H9 (cell line): Measurements from ENCODE around the gene VDAC2. TPM values are rescaled to one million over a fixed set of nuclear protein-coding genes. Genes with fewer than 3 reads are reported as not detected.
"Not testable (repeated sequence)": the region's sequence is repeated elsewhere in the genome, so short reads cannot be mapped to it uniquely, and the experiment has no call there.

Experiments
- DNase-seq: peaks from one replicate; pipeline ENCODE4 v3.0.0-alpha.2; 2017
- H2AFZ ChIP-seq: one replicate; pipeline ENCODE4 v1.6.1; 2013; ENCODE audit warnings: mild to moderate bottlenecking, low read length, control low read depth, moderate library complexity
- H2AK5ac ChIP-seq: 2 replicates; pipeline ENCODE4 v1.6.1; 2013; ENCODE audit warnings: low read length, control low read depth, mixed read lengths; ENCODE audit not compliant: insufficient read length
- H2BK120ac ChIP-seq: one replicate; pipeline ENCODE4 v1.6.1; 2013; ENCODE audit warnings: low read depth, mild to moderate bottlenecking, low read length, control low read depth, inconsistent platforms; ENCODE audit not compliant: poor library complexity, severe bottlenecking
- H2BK12ac ChIP-seq: 2 replicates; pipeline ENCODE4 v1.6.1; 2013; ENCODE audit warnings: low read length, control low read depth, mixed read lengths, low read depth; ENCODE audit not compliant: insufficient read length
- H2BK15ac ChIP-seq: 2 replicates; pipeline ENCODE4 v1.6.1; 2013; ENCODE audit warnings: low read depth, low read length, control low read depth
- H2BK20ac ChIP-seq: one replicate; pipeline ENCODE4 v1.6.1; 2013; ENCODE audit warnings: low read depth, mild to moderate bottlenecking, low read length, control low read depth, inconsistent platforms; ENCODE audit not compliant: poor library complexity, severe bottlenecking
- H2BK5ac ChIP-seq: 2 replicates; pipeline ENCODE4 v1.6.1; 2013; ENCODE audit warnings: low read length, control low read depth, mixed read lengths; ENCODE audit not compliant: insufficient read length
- H3K14ac ChIP-seq: 2 replicates; pipeline ENCODE4 v1.6.1; 2013; ENCODE audit warnings: low read length, control low read depth; ENCODE audit not compliant: insufficient read depth
- H3K18ac ChIP-seq: 2 replicates; pipeline ENCODE4 v1.6.1; 2013; ENCODE audit warnings: low read depth, mild to moderate bottlenecking, mixed read lengths, low read length, control low read depth; ENCODE audit not compliant: insufficient read length
- H3K23ac ChIP-seq: 2 replicates; pipeline ENCODE4 v1.6.1; 2013; ENCODE audit warnings: low read length, control low read depth, mixed read lengths, low read depth; ENCODE audit not compliant: insufficient read length
- H3K23me2 ChIP-seq: 2 replicates; pipeline ENCODE4 v1.6.1; 2013; ENCODE audit warnings: low read depth, mild to moderate bottlenecking, mixed read lengths, low read length, control low read depth; ENCODE audit not compliant: insufficient read length, poor library complexity, severe bottlenecking
- H3K27ac ChIP-seq: 2 replicates; pipeline ENCODE4 v1.5.1; 2013; ENCODE audit warnings: low read length, control low read depth, mixed read lengths, low read depth; ENCODE audit not compliant: insufficient read length
- H3K27me3 ChIP-seq: 2 replicates; pipeline ENCODE4 v1.6.1; 2013; ENCODE audit warnings: low read length, control low read depth, inconsistent platforms; ENCODE audit not compliant: insufficient read depth
- H3K4ac ChIP-seq: 2 replicates; pipeline ENCODE4 v1.6.1; 2013; ENCODE audit warnings: low read depth, mild to moderate bottlenecking, control low read depth, inconsistent platforms, low read length, moderate library complexity
- H3K4me1 ChIP-seq: 2 replicates; pipeline ENCODE4 v1.6.1; 2013; ENCODE audit warnings: low read length, control low read depth, inconsistent platforms; ENCODE audit not compliant: insufficient read depth
- H3K4me2 ChIP-seq: 2 replicates; pipeline ENCODE4 v1.6.1; 2013; ENCODE audit warnings: low read length, control low read depth, mixed read lengths; ENCODE audit not compliant: insufficient read length, insufficient read depth
- H3K56ac ChIP-seq: 2 replicates; pipeline ENCODE4 v1.6.1; 2013; ENCODE audit warnings: low read depth, mild to moderate bottlenecking, mixed read lengths, low read length, control low read depth; ENCODE audit not compliant: insufficient read length
- H3K79me1 ChIP-seq: 2 replicates; pipeline ENCODE4 v1.6.1; 2013; ENCODE audit warnings: low read depth, mild to moderate bottlenecking, moderate library complexity, low read length, control low read depth, inconsistent platforms; ENCODE audit not compliant: insufficient read depth, poor library complexity, severe bottlenecking
- H3K79me2 ChIP-seq: 2 replicates; pipeline ENCODE4 v1.6.1; 2013; ENCODE audit warnings: low read length, control low read depth, inconsistent platforms; ENCODE audit not compliant: insufficient read depth
- H3K9ac ChIP-seq: 2 replicates; pipeline ENCODE4 v1.6.1; 2013; ENCODE audit warnings: low read length, control low read depth, mixed read lengths; ENCODE audit not compliant: insufficient read length; ENCODE audit errors: extremely low read depth
- H3K9me3 ChIP-seq: one replicate; pipeline ENCODE4 v1.6.1; 2013; ENCODE audit warnings: low read depth, low read length, inconsistent platforms; ENCODE audit not compliant: control insufficient read depth
- H3T11ph ChIP-seq: one replicate; pipeline ENCODE4 v1.6.1; 2013; ENCODE audit warnings: mild to moderate bottlenecking, low read length, control low read depth, inconsistent platforms
- H4K20me1 ChIP-seq: one replicate; pipeline ENCODE4 v1.6.1; 2013; ENCODE audit not compliant: control insufficient read depth, insufficient read length, insufficient read depth
- H4K5ac ChIP-seq: 2 replicates; pipeline ENCODE4 v1.6.1; 2013; ENCODE audit warnings: low read depth, mild to moderate bottlenecking, mixed read lengths, low read length, control low read depth; ENCODE audit not compliant: insufficient read length
- H4K8ac ChIP-seq: replicated peaks from 2 replicates; pipeline ENCODE4 v1.6.1; 2013; ENCODE audit warnings: low read length, control low read depth, mixed read lengths, low read depth; ENCODE audit not compliant: insufficient read length
- H4K91ac ChIP-seq: 2 replicates; pipeline ENCODE4 v1.6.1; 2013; ENCODE audit warnings: low read depth, mild to moderate bottlenecking, moderate library complexity, mixed read lengths, low read length, control low read depth; ENCODE audit not compliant: insufficient read length
- H3K27ac Mint-ChIP-seq, 3 experiments: 2 replicates in 2 of 3; 3 replicates in 1 of 3; pipeline ENCODE4 v1.8.0; 2020 to 2021; ENCODE audit warnings: mixed read lengths in 3 of 3, mild to moderate bottlenecking in 1 of 3, moderate library complexity in 1 of 3
- H3K27me3 Mint-ChIP-seq: 2 replicates; pipeline ENCODE4 v1.8.0; 2021; ENCODE audit warnings: low read depth, mild to moderate bottlenecking, moderate library complexity, mixed read lengths
- H3K36me3 Mint-ChIP-seq, 3 experiments: 2 replicates in 2 of 3; 3 replicates in 1 of 3; pipeline ENCODE4 v1.8.0; 2020 to 2021; ENCODE audit warnings: low read depth in 3 of 3, mixed read lengths in 3 of 3; ENCODE audit not compliant: insufficient read depth in 1 of 3
- H3K4me1 Mint-ChIP-seq, 2 experiments: 2 replicates each; pipeline ENCODE4 v1.8.0; 2020; ENCODE audit warnings: mixed read lengths in 2 of 2
- H3K4me3 Mint-ChIP-seq, 2 experiments: 2 replicates in 1 of 2; 3 replicates in 1 of 2; pipeline ENCODE4 v1.8.0; 2020 to 2021; ENCODE audit warnings: mild to moderate bottlenecking in 2 of 2, mixed read lengths in 2 of 2, moderate library complexity in 1 of 2
- H3K9me3 Mint-ChIP-seq, 2 experiments: 2 replicates in 1 of 2; 3 replicates in 1 of 2; pipeline ENCODE4 v1.8.0; 2020; ENCODE audit warnings: mild to moderate bottlenecking in 2 of 2, mixed read lengths in 2 of 2, moderate library complexity in 1 of 2
- WGBS: extraction: QIAGEN DNeasy Blood & Tissue Kit; methylation state at CpG from one replicate; pipeline ENCODE4 v1.1.7; 2013; ENCODE audit warnings: missing lambda C conversion rate, low lambda C conversion rate, mixed read lengths; ENCODE audit not compliant: insufficient read length; ENCODE audit errors: extremely low coverage; 5-methylcytosine and 5-hydroxymethylcytosine counted together
- total RNA-seq: library from RNA; stranded (reverse); gene quantifications from 2 replicates; pipeline ENCODE4 v1.2.1, GENCODE V29; 2021
- TF ChIP-seq, protein P1 (sequence below): fragments of 200-600 bp; sonication (generic); conservative IDR thresholded peaks from 3 replicates; pipeline ENCODE4 v1.8.0; 2021; ENCODE audit warnings: antibody characterized with exemption, mild to moderate bottlenecking

VDAC2 gene
- total RNA-seq, 1 experiment from 2014 or later: 271 TPM

DNA sequence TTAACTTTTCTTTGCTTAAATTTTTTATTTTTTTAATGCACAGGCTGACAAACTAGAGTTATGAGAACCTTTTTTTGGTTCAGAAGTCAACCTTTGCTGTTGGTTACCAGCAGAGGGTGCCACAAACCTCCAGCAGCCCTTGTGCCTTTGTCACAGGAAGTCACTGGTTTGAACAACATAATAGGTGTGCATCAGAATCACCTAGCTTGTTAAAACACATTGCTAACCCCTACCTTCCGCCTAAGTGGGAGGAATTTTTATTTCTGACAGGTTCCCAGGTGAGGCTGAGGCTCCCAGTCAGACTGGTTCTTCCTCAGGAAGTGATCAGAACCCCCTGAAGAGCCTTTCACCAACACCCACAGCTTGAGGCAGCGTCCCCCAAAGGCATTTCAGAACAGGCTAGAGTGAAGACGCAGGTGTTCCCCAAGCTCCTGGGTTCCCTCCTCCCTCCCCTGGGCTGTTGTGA lies 22.6 kb upstream of the VDAC2 start:
- Histone ChIP-seq H2BK5ac (no peak overlapping the region), H3K23me2 (no peaks in the 10 kb centered on the region), H3K4me2 (no peak overlapping the region), H4K91ac (no peak overlapping the region), H2BK20ac (no peak overlapping the region), H4K20me1 (no peaks in the 10 kb centered on the region), H3K27me3 (no peaks in the 10 kb centered on the region), H3T11ph (no peak overlapping the region), H4K5ac (no peak overlapping the region), H3K79me1 (no peaks in the 10 kb centered on the region), H3K4me1 (peaks cover 2% of the 10 kb centered on the region; the same call in 1 of the 2 replicates), H3K9me3 (no peaks in the 10 kb centered on the region), H3K14ac (no peak overlapping the region), H3K79me2 (no peaks in the 10 kb centered on the region), H3K4ac (no peak overlapping the region), H3K18ac (no peak overlapping the region), H2AFZ (no peak overlapping the region), H3K27ac (peak overlapping the region; percentile 63), H3K23ac (no peak overlapping the region), H4K8ac (no peak overlapping the region), H2BK120ac (no peak overlapping the region), H2BK12ac (no peak overlapping the region), H2BK15ac (no peak overlapping the region), H3K56ac (no peak overlapping the region), H2AK5ac (no peak overlapping the region), H3K9ac (no peak overlapping the region)
- H3K4me3 Mint-ChIP-seq: no peak overlapping the region
- no peaks in the 10 kb centered on the region for H3K9me3 Mint-ChIP-seq
- TF ChIP-seq, protein P1, sequence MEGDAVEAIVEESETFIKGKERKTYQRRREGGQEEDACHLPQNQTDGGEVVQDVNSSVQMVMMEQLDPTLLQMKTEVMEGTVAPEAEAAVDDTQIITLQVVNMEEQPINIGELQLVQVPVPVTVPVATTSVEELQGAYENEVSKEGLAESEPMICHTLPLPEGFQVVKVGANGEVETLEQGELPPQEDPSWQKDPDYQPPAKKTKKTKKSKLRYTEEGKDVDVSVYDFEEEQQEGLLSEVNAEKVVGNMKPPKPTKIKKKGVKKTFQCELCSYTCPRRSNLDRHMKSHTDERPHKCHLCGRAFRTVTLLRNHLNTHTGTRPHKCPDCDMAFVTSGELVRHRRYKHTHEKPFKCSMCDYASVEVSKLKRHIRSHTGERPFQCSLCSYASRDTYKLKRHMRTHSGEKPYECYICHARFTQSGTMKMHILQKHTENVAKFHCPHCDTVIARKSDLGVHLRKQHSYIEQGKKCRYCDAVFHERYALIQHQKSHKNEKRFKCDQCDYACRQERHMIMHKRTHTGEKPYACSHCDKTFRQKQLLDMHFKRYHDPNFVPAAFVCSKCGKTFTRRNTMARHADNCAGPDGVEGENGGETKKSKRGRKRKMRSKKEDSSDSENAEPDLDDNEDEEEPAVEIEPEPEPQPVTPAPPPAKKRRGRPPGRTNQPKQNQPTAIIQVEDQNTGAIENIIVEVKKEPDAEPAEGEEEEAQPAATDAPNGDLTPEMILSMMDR: peak; percentile 86
- H3K36me3 Mint-ChIP-seq: peaks cover 0 to 3% (median 0%) of the 10 kb centered on the region in 3 experiments; a peak in 1 of 7 replicates
- no peaks in the 10 kb centered on the region for H3K27me3 Mint-ChIP-seq
- peaks cover 19 to 30% of the 10 kb centered on the region in 2 experiments for H3K4me1 Mint-ChIP-seq
- H3K27ac Mint-ChIP-seq: peak overlapping the region; percentile 90 to 94 (median 93); a peak in 6 of 7 replicates
- WGBS: no CpG with 5 or more reads among the region's 3 CpGs
- DNase-seq: peak; percentile 71

DNA sequence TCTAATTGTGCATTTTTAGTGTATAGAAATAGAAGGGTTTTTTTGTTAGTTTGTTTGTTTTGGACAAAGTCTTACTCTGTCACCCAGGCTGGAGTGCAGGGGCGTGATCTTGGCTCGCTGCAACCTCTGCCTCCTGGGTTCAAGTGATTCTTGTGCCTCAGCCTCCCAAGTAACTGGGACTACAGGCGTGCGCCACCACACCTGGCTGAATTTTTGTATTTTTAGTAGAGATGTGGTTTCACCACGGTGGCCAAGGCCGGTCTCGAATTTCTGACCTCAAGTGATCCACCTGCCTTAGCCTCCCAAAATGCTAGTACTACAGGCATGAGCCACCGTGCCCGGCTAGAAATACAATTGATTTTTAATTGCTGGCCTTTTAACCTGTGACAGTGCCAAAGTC lies 22.1 kb upstream of the VDAC2 start:
- H3K4me2 ChIP-seq, H2BK12ac ChIP-seq, H2AK5ac ChIP-seq, H3K4ac ChIP-seq, H3K14ac ChIP-seq, H3K36me3 Mint-ChIP-seq, DNase-seq, H3K18ac ChIP-seq, H2BK5ac ChIP-seq, H3K9me3 Mint-ChIP-seq, H3K9me3 ChIP-seq, H2AFZ ChIP-seq, H2BK120ac ChIP-seq, H4K20me1 ChIP-seq, H2BK20ac ChIP-seq, H4K8ac ChIP-seq, H3K4me1 ChIP-seq, H3K79me2 ChIP-seq, H3K56ac ChIP-seq, H3K23ac ChIP-seq, H3T11ph ChIP-seq, H3K4me3 Mint-ChIP-seq, H4K91ac ChIP-seq, H3K23me2 ChIP-seq, H3K79me1 ChIP-seq, H3K27me3 Mint-ChIP-seq, H2BK15ac ChIP-seq, H4K5ac ChIP-seq, H3K27me3 ChIP-seq, H3K9ac ChIP-seq: not testable (repeated sequence)
- H3K27ac ChIP-seq: peak overlapping the region; percentile 63
- peaks cover 19 to 30% of the 10 kb centered on the region in 2 experiments for H3K4me1 Mint-ChIP-seq
- H3K27ac Mint-ChIP-seq: peak overlapping the region in 1 of 3 experiments; percentile 93; a peak in 3 of 7 replicates
- WGBS: no CpG with 5 or more reads among the region's 9 CpGs
